H1 (cell line): ENCODE results near the gene SORBS1. TPM values are rescaled to one million over a fixed set of nuclear protein-coding genes. Genes with fewer than 3 reads are reported as not detected.

Source experiments
- CTCF ChIA-PET: fragments of 300-600 bp; sonication (Branson Sonifier 250); formaldehyde crosslinking; loops from one replicate; lab custom pipeline; 2021; ENCODE audit not compliant: partially characterized antibody; lab: Charles Lee
- POLR2A ChIA-PET: fragments of 300-600 bp; sonication (Branson Sonifier 250); formaldehyde crosslinking; loops from one replicate; lab custom pipeline; 2021; ENCODE audit warnings: inconsistent platforms; ENCODE audit not compliant: partially characterized antibody; lab: Charles Lee
- DNase-seq, 2 experiments: peaks; one replicate each; pipeline versions ENCODE4 v3.0.0 to v3.0.0-alpha.2; 2010 to 2022; ENCODE audit warnings: low spot score in 2 of 2, low read depth in 1 of 2, mixed read lengths in 1 of 2
- FAIRE-seq: peaks from 2 replicates; lab custom pipeline; 2011; peaks lifted over from hg19 to GRCh38; lab: Jason Lieb, UNC
- H2AFZ ChIP-seq: 2 replicates; pipeline ENCODE4 v1.8.1; 2012; ENCODE audit warnings: low read length, inconsistent platforms
- H2AK5ac ChIP-seq: 2 replicates; pipeline ENCODE4 v1.6.1; 2013; ENCODE audit warnings: low read depth, low read length
- H2BK120ac ChIP-seq: replicated peaks from 2 replicates; pipeline ENCODE3; 2013; ENCODE audit warnings: low read depth, low read length, inconsistent platforms
- H2BK12ac ChIP-seq: 2 replicates; pipeline ENCODE4 v1.6.1; 2013; ENCODE audit warnings: low read depth, low read length
- H2BK15ac ChIP-seq: 2 replicates; pipeline ENCODE4 v1.6.1; 2013; ENCODE audit warnings: low read length
- H2BK20ac ChIP-seq: 2 replicates; pipeline ENCODE4 v1.6.1; 2013; ENCODE audit warnings: low read length
- H2BK5ac ChIP-seq: 2 replicates; pipeline ENCODE4 v1.6.1; 2013; ENCODE audit warnings: low read depth, low read length
- H3K14ac ChIP-seq: 2 replicates; pipeline ENCODE4 v1.6.1; 2013; ENCODE audit warnings: inconsistent platforms; ENCODE audit not compliant: insufficient read length
- H3K18ac ChIP-seq: 2 replicates; pipeline ENCODE4 v1.6.1; 2013; ENCODE audit warnings: low read length; ENCODE audit errors: extremely low read depth
- H3K23ac ChIP-seq: 2 replicates; pipeline ENCODE4 v1.6.1; 2013; ENCODE audit warnings: inconsistent platforms; ENCODE audit not compliant: insufficient read length
- H3K23me2 ChIP-seq: 2 replicates; pipeline ENCODE4 v1.6.1; 2013; ENCODE audit warnings: low read depth, low read length
- H3K27ac ChIP-seq: 2 replicates; pipeline ENCODE4 v1.6.1; 2011; ENCODE audit warnings: low read depth, low read length, inconsistent platforms
- H3K27me3 ChIP-seq, 4 experiments: replicated peaks in 1 of 4; 1 replicate in 1 of 4; 2 replicates in 3 of 4; pipeline versions ENCODE4 v1.6.1 to v1.8.1; 2011 to 2013; ENCODE audit warnings: low read length in 3 of 4, mild to moderate bottlenecking in 3 of 4, inconsistent platforms in 2 of 4, mixed read lengths in 2 of 4, moderate library complexity in 1 of 4; ENCODE audit not compliant: control insufficient read depth in 3 of 4, insufficient read depth in 3 of 4; ENCODE audit errors: extremely low read depth in 1 of 4
- H3K36me3 ChIP-seq, 4 experiments: 2 replicates each; pipeline versions ENCODE4 v1.6.1 to v1.8.1; 2011 to 2013; ENCODE audit warnings: mild to moderate bottlenecking in 4 of 4, low read length in 3 of 4, moderate library complexity in 2 of 4, control low read depth in 1 of 4, inconsistent platforms in 1 of 4; ENCODE audit not compliant: insufficient read depth in 4 of 4, control insufficient read depth in 2 of 4
- H3K4ac ChIP-seq: replicated peaks from 2 replicates; pipeline ENCODE3; 2013; ENCODE audit warnings: low read length, low read depth, mixed read lengths, inconsistent platforms; ENCODE audit not compliant: insufficient read length
- H3K4me1 ChIP-seq, 4 experiments: replicated peaks in 1 of 4; 1 replicate in 1 of 4; 2 replicates in 3 of 4; pipeline versions ENCODE4 v1.6.1 to v1.8.1; 2011 to 2013; ENCODE audit warnings: low read length in 3 of 4, inconsistent platforms in 2 of 4, mixed read lengths in 1 of 4; ENCODE audit not compliant: insufficient read depth in 4 of 4, control insufficient read depth in 3 of 4
- H3K4me2 ChIP-seq, 2 experiments: 2 replicates each; pipeline versions ENCODE4 v1.6.1 to v1.8.1; 2011 to 2013; ENCODE audit warnings: low read depth in 2 of 2, low read length in 2 of 2, control low read depth in 1 of 2, inconsistent platforms in 1 of 2, mild to moderate bottlenecking in 1 of 2; ENCODE audit not compliant: insufficient read depth in 1 of 2
- H3K4me3 ChIP-seq, 4 experiments: fragments of 200-600, 300-600 bp in 1 of 4; sonication (generic), shearing (Covaris generic), sonication (Bioruptor Twin) in 1 of 4; 2 replicates each; pipeline versions ENCODE4 v1.5.1 to v1.8.1; 2011 to 2016; ENCODE audit warnings: low read length in 4 of 4, low read depth in 3 of 4, control low read depth in 2 of 4, inconsistent platforms in 2 of 4, mild to moderate bottlenecking in 2 of 4, mixed read lengths in 1 of 4, moderate library complexity in 1 of 4; ENCODE audit not compliant: insufficient read depth in 2 of 4; ENCODE audit errors: extremely low read depth in 1 of 4
- H3K56ac ChIP-seq: replicated peaks from 2 replicates; pipeline ENCODE3; 2013; ENCODE audit warnings: low read depth, mild to moderate bottlenecking, mixed read lengths, low read length, inconsistent platforms; ENCODE audit not compliant: insufficient read length
- H3K79me1 ChIP-seq: 2 replicates; pipeline ENCODE4 v1.6.1; 2013; ENCODE audit warnings: low read depth, low read length, control low read depth
- H3K79me2 ChIP-seq, 2 experiments: 2 replicates each; pipeline versions ENCODE4 v1.6.1 to v1.8.1; 2012 to 2013; ENCODE audit warnings: low read length in 2 of 2, mild to moderate bottlenecking in 2 of 2, inconsistent platforms in 1 of 2; ENCODE audit not compliant: insufficient read depth in 2 of 2, control insufficient read depth in 1 of 2
- H3K9ac ChIP-seq, 4 experiments: replicated peaks in 1 of 4; 1 replicate in 1 of 4; 2 replicates in 3 of 4; pipeline versions ENCODE4 v1.6.1 to v1.8.1; 2011 to 2013; ENCODE audit warnings: low read depth in 3 of 4, low read length in 3 of 4, control low read depth in 2 of 4, mild to moderate bottlenecking in 2 of 4, moderate library complexity in 2 of 4, inconsistent platforms in 1 of 4; ENCODE audit errors: extremely low read depth in 1 of 4
- H3K9me3 ChIP-seq, 2 experiments: 2 replicates each; pipeline versions ENCODE4 v1.6.1 to v1.8.1; 2012 to 2013; ENCODE audit warnings: mild to moderate bottlenecking in 2 of 2, moderate library complexity in 2 of 2, control low read depth in 1 of 2, inconsistent platforms in 1 of 2, low read depth in 1 of 2, low read length in 1 of 2, mixed read lengths in 1 of 2; ENCODE audit not compliant: insufficient read depth in 2 of 2
- H4K20me1 ChIP-seq, 2 experiments: replicated peaks in 1 of 2; 2 replicates each; pipeline versions ENCODE3 to v1.8.1; 2011 to 2013; ENCODE audit warnings: inconsistent platforms in 2 of 2, low read length in 2 of 2, mild to moderate bottlenecking in 1 of 2; ENCODE audit not compliant: insufficient read depth in 2 of 2, control insufficient read depth in 1 of 2
- H4K5ac ChIP-seq: 2 replicates; pipeline ENCODE4 v1.6.1; 2013; ENCODE audit warnings: low read length, low read depth, mixed read lengths, inconsistent platforms; ENCODE audit not compliant: insufficient read length
- H4K8ac ChIP-seq: 2 replicates; pipeline ENCODE4 v1.8.0; 2013; ENCODE audit warnings: mild to moderate bottlenecking, moderate library complexity, low read length, inconsistent platforms; ENCODE audit not compliant: insufficient read depth; ENCODE audit errors: extremely low read depth
- H4K91ac ChIP-seq: replicated peaks from 2 replicates; pipeline ENCODE3; 2013; ENCODE audit warnings: low read length, mixed read lengths, inconsistent platforms; ENCODE audit not compliant: insufficient read length
- BACH1 ChIP-seq: IDR thresholded peaks from 2 replicates; pipeline ENCODE4 v1.6.1; 2012; ENCODE audit warnings: low read length, improper control_type of control experiment
- BCL11A ChIP-seq, 2 experiments: IDR thresholded peaks; one replicate each; pipeline ENCODE4 v1.6.1; 2011; ENCODE audit warnings: low read depth in 2 of 2, low read length in 2 of 2, mild to moderate bottlenecking in 2 of 2
- CBX5 ChIP-seq: fragments of 300-800, 300-1000 bp; sonication (generic); IDR thresholded peaks from 2 replicates; pipeline ENCODE4 v1.7.1; 2016; ENCODE audit warnings: antibody characterized with exemption, low read length, low read depth
- CTCF ChIP-seq, 3 experiments: IDR thresholded peaks; 1 replicate in 2 of 3; 2 replicates in 1 of 3; pipeline versions ENCODE4 v1.5.1 to v1.6.1; 2011; ENCODE audit warnings: low read length in 3 of 3, mild to moderate bottlenecking in 3 of 3, inconsistent platforms in 2 of 3, low read depth in 1 of 3, moderate library complexity in 1 of 3; ENCODE audit not compliant: insufficient read depth in 1 of 3; ENCODE audit errors: control extremely low read depth in 1 of 3
- GABPA ChIP-seq: IDR thresholded peaks from 2 replicates; pipeline ENCODE4 v1.6.1; 2011; ENCODE audit warnings: mild to moderate bottlenecking, low read length, moderate library complexity, borderline replicate concordance; ENCODE audit not compliant: insufficient read depth
- JUN ChIP-seq: IDR thresholded peaks from 2 replicates; pipeline ENCODE4 v1.6.1; 2011; ENCODE audit warnings: low read depth, mild to moderate bottlenecking, improper control_type of control experiment, low read length
- NANOG ChIP-seq: IDR thresholded peaks from 2 replicates; pipeline ENCODE4 v1.6.1; 2011; ENCODE audit warnings: low read length, low read depth, mild to moderate bottlenecking, inconsistent platforms; ENCODE audit not compliant: insufficient read depth, poor library complexity, severe bottlenecking
- RBBP5 ChIP-seq: IDR thresholded peaks from 2 replicates; pipeline ENCODE4 v1.7.1; 2012; ENCODE audit warnings: low read depth, mild to moderate bottlenecking, inconsistent platforms, low read length, moderate library complexity, borderline replicate concordance
- WGBS, 2 experiments: shearing (Covaris generic) in 1 of 2; methylation state at CpG; one replicate each; pipeline versions ENCODE4 v1.1.6 to v1.1.7; 2013 to 2015; ENCODE audit warnings: low lambda C conversion rate in 2 of 2, mixed read lengths in 2 of 2, inconsistent platforms in 1 of 2, low coverage in 1 of 2, missing lambda C conversion rate in 1 of 2; ENCODE audit not compliant: insufficient replicate concordance in 2 of 2, insufficient coverage in 1 of 2, insufficient read length in 1 of 2; ENCODE audit errors: extremely low coverage in 1 of 2, missing lambda C conversion rate in 1 of 2; 5-methylcytosine and 5-hydroxymethylcytosine counted together
- polyA plus RNA-seq, 7 experiments: library from polyadenylated mRNA; depleted of rRNA in 3 of 7; stranded (reverse) in 5 of 7; unstranded in 2 of 7; fragments of >200 nt in 5 of 7; fragments of 200-250 nt in 2 of 7; gene quantifications; 1 replicate in 5 of 7; 2 replicates in 1 of 7; 4 replicates in 1 of 7; pipeline versions ENCODE4 v1.2.1 to v1.2.3, GENCODE V29; 2011 to 2013; ENCODE audit warnings: missing spikeins in 2 of 7, mixed read lengths in 2 of 7
- total RNA-seq: library from RNA; stranded (reverse); fragmentation: NEBNext Ultra II Directional; extraction: Animal tissue kit (Norgen Biotek cat#: 25700); gene quantifications from 2 replicates; pipeline ENCODE4 v1.2.1, GENCODE V29; 2021

SORBS1 gene
- total and polyA plus RNA-seq, 2 of the 8 experiments (the other 6 are each of a cell fraction or from before 2014, with no cell fraction given) = 16.0 to 35.0 TPM

DNA sequence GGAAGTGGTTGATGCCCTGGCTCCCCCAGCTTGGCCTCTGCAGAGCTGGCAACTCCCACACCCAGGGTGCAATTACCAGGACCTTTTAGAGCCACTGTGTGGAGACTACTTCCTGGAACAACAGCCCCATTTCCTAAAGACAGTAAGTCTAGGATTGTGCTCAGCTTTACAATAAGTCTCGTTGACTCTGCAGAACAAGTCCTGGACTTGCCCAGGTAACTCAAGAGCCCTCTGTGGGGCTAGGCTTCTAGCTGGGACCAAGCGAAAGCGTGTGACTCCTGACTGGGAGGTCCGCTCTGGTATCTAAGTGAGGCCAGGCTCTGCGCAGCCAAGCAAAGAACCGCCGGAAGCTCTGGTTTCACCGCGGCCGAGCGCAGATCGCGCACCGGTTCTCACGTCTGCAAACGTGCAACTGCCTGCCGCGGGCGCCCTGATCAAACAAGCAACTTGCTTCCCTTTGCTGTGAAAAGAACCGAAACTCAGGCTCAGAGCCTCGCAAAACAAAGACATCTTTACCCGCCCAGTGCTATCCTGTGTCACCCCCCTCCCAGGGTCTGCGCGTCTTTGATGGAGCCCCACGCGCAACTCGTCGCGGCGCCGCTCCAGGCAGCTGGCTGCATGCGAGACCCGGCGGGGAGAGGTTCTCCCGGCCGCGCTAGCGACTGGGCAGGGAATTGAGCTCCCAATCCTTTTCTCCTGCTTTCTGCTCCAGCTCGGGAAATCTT lies 266.0 kb downstream of the SORBS1 start:
- no peaks in the 10 kb centered on the region for H3K9me3 ChIP-seq
- peak overlapping the region; percentile 2 to 51 (median 35); a peak in 7 of 8 replicates for H3K4me3 ChIP-seq
- no peaks in the 10 kb centered on the region for H3K36me3 ChIP-seq
- H4K8ac ChIP-seq = peak overlapping the region; percentile 81
- H2AK5ac ChIP-seq = 0 out of 2 replicates have a peak overlapping the region, but pooled peaks have one; percentile 44
- H2BK12ac ChIP-seq = peak overlapping the region; percentile 91
- no peaks in the 10 kb centered on the region for H4K20me1 ChIP-seq
- no peak for FAIRE-seq
- no peaks in the 10 kb centered on the region for H3K79me1 ChIP-seq
- CTCF ChIA-PET = interaction anchor here (0.6 to 5.4 kb wide), 8 partner anchors 9 to 1590 kb away, joined by 3 to 39 read pairs (median 5); no protein-coding TSS in a partner anchor
- no peak overlapping the region for H3K14ac ChIP-seq
- H2BK120ac ChIP-seq = peak overlapping the region; percentile 9
- H3K4me1 ChIP-seq = peaks cover 0 to 8% (median 7%) of the 10 kb centered on the region in 4 experiments; a peak in 6 of 7 replicates
- H3K18ac ChIP-seq = peak overlapping the region; percentile 86; the same call in 1 of the 2 replicates
- peak overlapping the region; percentile 59 to 68 for H3K4me2 ChIP-seq
- peak overlapping the region; percentile 79; the same call in 1 of the 2 replicates for H2BK5ac ChIP-seq
- DNase-seq = peak in 1 of 2 experiments; percentile 64
- no peak overlapping the region for H2BK15ac ChIP-seq
- 19% methylated on average over 39 of the region's 39 CpGs; no CpG with 5 or more reads in 1 of the 2 experiments for WGBS, 2 experiments
- peak overlapping the region; percentile 78 for H2AFZ ChIP-seq
- H3K9ac ChIP-seq = no peak overlapping the region
- peak overlapping the region; percentile 94; the same call in 1 of the 2 replicates for H2BK20ac ChIP-seq
- H3K27ac ChIP-seq = no peak overlapping the region
- H4K5ac ChIP-seq = no peak overlapping the region
- no peaks in the 10 kb centered on the region; the same call in 1 of the 2 replicates for H3K23me2 ChIP-seq
- H3K23ac ChIP-seq = no peak overlapping the region
- H4K91ac ChIP-seq = peak overlapping the region; percentile 90
- peak overlapping the region; percentile 80 for H3K4ac ChIP-seq
- H3K27me3 ChIP-seq = peaks cover 2 to 30% (median 26%) of the 10 kb centered on the region in 4 experiments
- POLR2A ChIA-PET = interaction anchor here (0.8 to 2.5 kb wide), 6 partner anchors 9 to 65 kb away, joined by 4 to 8 read pairs (median 5); no protein-coding TSS in a partner anchor
- no peaks in the 10 kb centered on the region; a peak in 1 of 4 replicates for H3K79me2 ChIP-seq
- H3K56ac ChIP-seq = no peak overlapping the region
- TF ChIP-seq GABPA (0 out of 2 replicates have a peak, but pooled peaks have one; percentile 19), BACH1 (no peak; the same call in 1 of the 2 replicates), NANOG (no peak), RBBP5 (0 out of 2 replicates have a peak, but pooled peaks have one; percentile 33), BCL11A (IDR thresholded peaks at IDR 0.05; ENCODE audit: low read depth in 2 of 2, low read length in 2 of 2) (no peak), CBX5 (no peak), CTCF (IDR thresholded peaks at IDR 0.05; ENCODE audit: control extremely low read depth in 1 of 3, insufficient read depth in 1 of 3, low read depth in 1 of 3, low read length in 3 of 3) (peak in 1 of 3 experiments; percentile 2; a peak in 1 of 4 replicates), JUN (no peak)
